Measurements from ENCODE around the gene MANSC4. TPM values are rescaled to one million over a fixed set of nuclear protein-coding genes. Genes with fewer than 3 reads are reported as not detected.

Gene MANSC4
- total RNA-seq, 4 donors from 2014 or later = 0.78 to 1.5 TPM; not detected in 2

DNA sequence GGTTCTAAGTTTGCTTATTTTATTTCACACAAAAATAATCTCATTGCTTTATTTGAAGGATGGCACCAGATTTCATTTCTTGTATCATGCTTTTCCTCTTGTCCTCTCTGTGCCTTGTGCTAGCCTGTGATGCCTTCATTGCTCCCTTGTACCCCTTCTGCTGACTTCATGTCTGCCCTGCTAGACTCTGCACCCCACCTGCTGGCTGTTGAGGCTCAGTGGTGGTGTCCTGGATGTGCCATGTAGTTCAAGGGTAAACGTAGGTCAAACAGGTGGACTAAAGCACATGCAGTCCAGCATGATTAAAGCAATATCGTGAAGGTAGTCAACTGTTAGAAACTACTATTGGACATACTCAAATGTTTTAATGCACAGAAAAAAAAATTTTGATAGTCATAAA is 47.8 kb downstream of the MANSC4 start:
- Histone ChIP-seq H3K4me1 (no peaks in the 10 kb centered on the region), H3K9me3 (no peaks in the 10 kb centered on the region), H3K27ac (no peak overlapping the region), H3K27me3 (no peaks in the 10 kb centered on the region), H3K4me3 (no peak overlapping the region), H3K36me3 (peaks cover 0 to 48% (median 8%) of the 10 kb centered on the region in 3 donors)
- no peak for DNase-seq (ENCODE audit: low spot score in 2 of 2)
- WGBS, 2 donors = 75 to 82% methylated on average over 2 of the region's 2 CpGs
- no peak for TF ChIP-seq EP300 (IDR thresholded peaks at IDR 0.05)
- TF ChIP-seq, protein P1, sequence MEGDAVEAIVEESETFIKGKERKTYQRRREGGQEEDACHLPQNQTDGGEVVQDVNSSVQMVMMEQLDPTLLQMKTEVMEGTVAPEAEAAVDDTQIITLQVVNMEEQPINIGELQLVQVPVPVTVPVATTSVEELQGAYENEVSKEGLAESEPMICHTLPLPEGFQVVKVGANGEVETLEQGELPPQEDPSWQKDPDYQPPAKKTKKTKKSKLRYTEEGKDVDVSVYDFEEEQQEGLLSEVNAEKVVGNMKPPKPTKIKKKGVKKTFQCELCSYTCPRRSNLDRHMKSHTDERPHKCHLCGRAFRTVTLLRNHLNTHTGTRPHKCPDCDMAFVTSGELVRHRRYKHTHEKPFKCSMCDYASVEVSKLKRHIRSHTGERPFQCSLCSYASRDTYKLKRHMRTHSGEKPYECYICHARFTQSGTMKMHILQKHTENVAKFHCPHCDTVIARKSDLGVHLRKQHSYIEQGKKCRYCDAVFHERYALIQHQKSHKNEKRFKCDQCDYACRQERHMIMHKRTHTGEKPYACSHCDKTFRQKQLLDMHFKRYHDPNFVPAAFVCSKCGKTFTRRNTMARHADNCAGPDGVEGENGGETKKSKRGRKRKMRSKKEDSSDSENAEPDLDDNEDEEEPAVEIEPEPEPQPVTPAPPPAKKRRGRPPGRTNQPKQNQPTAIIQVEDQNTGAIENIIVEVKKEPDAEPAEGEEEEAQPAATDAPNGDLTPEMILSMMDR (IDR thresholded peaks at IDR 0.05) = no peak
- TF ChIP-seq POLR2A (IDR thresholded peaks at IDR 0.05) = no peak

DNA sequence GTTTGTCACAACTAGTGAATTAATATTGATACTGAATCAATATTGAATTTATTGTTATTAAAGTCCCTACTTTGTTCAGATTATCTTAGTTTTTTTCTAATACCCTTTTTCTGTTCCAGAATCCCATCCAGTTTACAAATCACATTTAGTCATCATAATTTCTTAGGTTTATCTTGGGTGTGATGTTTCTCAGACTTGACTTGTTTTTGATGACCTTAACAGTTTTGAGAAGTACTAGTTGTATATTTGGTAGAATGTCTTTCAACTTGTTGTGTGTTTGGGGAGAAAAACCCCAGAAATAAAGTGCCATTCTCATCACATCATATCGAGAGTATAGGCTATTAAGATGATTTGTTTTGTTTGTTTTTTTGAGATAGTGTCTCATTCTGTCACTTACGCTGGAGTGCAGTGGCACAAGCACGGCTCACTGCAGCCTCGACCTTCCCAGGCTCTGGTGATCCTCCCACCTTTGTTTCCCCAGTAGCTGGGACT is 49.9 kb downstream of the MANSC4 start:
- H3K36me3 ChIP-seq = peaks cover 0 to 53% (median 8%) of the 10 kb centered on the region in 3 donors
- H3K27ac ChIP-seq = no peak overlapping the region
- H3K4me1 ChIP-seq = no peaks in the 10 kb centered on the region
- H3K27me3 ChIP-seq = no peaks in the 10 kb centered on the region
- no peaks in the 10 kb centered on the region for H3K9me3 ChIP-seq
- DNase-seq (ENCODE audit: low spot score in 2 of 2) = no peak
- no peak for TF ChIP-seq EP300 (IDR thresholded peaks at IDR 0.05)
- no peak for TF ChIP-seq POLR2A (IDR thresholded peaks at IDR 0.05)
- TF ChIP-seq, protein P1 (IDR thresholded peaks at IDR 0.05) = no peak
- 89 to 95% methylated on average over 4 of the region's 4 CpGs for WGBS, 2 donors
- H3K4me3 ChIP-seq = no peak overlapping the region

DNA sequence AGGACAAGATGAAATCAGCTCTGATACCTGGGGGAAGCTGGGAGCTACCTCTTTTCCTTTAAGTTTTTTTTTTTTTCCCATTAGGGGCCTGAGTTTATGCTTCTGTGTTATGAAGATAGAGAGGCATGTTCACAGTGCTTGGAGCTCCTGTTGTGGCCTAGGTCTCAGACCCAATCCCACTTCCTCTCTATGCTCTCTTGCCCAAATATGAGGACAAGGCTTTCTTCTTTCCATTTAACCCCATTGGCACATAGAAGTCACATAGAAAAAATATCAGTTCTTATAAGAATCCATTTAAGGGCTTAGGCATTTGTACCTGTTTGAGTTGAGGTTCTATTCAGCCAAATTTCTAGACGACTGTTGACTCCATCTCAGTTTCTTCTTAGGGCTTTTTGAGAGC is 56.8 kb downstream of the MANSC4 start:
- no peaks in the 10 kb centered on the region for H3K4me1 ChIP-seq
- no peak for TF ChIP-seq EP300 (IDR thresholded peaks at IDR 0.05)
- no peak for TF ChIP-seq POLR2A (IDR thresholded peaks at IDR 0.05)
- TF ChIP-seq, protein P1 (IDR thresholded peaks at IDR 0.05) = no peak
- DNase-seq (ENCODE audit: low spot score in 2 of 2) = no peak
- H3K27me3 ChIP-seq = no peaks in the 10 kb centered on the region
- peaks cover 0 to 81% (median 0%) of the 10 kb centered on the region in 3 donors for H3K36me3 ChIP-seq
- H3K9me3 ChIP-seq = no peaks in the 10 kb centered on the region
- H3K4me3 ChIP-seq = no peak overlapping the region
- WGBS, 2 donors = 65 to 80% methylated on average over 1 of the region's 1 CpG
- no peak overlapping the region for H3K27ac ChIP-seq

Small RNAs within 50 kb of the gene (small RNA-seq; reads per million reads assigned to genes)
- gene RF00019 = not detected
- gene RF02271 = not detected

Other genes with a start within 250 kb of the MANSC4 start
- not detected for gene REP15, start 83.8 kb downstream of the MANSC4 start, total RNA-seq
- gene MRPS35, start 69.4 kb downstream of the MANSC4 start, total RNA-seq = 100 to 1,000 TPM in 1 of 4 donors, 10 to 100 TPM in 3; 27.0 to 103 (median 45.6) TPM
- gene KLHL42, start within 50 bp of the MANSC4 start, total RNA-seq = 10 to 100 TPM; 35.2 to 49.2 (median 42.2) TPM
- gene PTHLH, start 192.5 kb upstream of the MANSC4 start, total RNA-seq = 1 to 10 TPM in 3 of 4 donors, not detected in 1; 4.3 to 6.9 (median 6.8) TPM